ENCODE data around the gene MAGEH1.

- TF ChIP-seq EZH2 (IDR thresholded peaks at IDR 0.05; ENCODE audit: insufficient read depth, poor library complexity, severe bottlenecking): no peak
- TF ChIP-seq EZH2phosphoT487 (IDR thresholded peaks at IDR 0.05; ENCODE audit: insufficient read depth, low read depth): no peak
These were observed 33.0 kb downstream of the MAGEH1 start for GRCh38 chrX:55484948-55485347.

All from GM23248 (cell line).